HG03159 (cell line): Measurements from ENCODE around the gene OSBP2.
"Not testable (repeated sequence)": the region's sequence is repeated elsewhere in the genome, so short reads cannot be mapped to it uniquely, and the experiment has no call there.

Experiments used
- ATAC-seq: cut with Tn5 transposase; IDR thresholded peaks from one replicate; pipeline ENCODE4 v1.9.1; 2021; ENCODE audit warnings: mild to moderate bottlenecking, moderate library complexity; ENCODE audit not compliant: unreplicated experiment

OSBP2 gene

DNA sequence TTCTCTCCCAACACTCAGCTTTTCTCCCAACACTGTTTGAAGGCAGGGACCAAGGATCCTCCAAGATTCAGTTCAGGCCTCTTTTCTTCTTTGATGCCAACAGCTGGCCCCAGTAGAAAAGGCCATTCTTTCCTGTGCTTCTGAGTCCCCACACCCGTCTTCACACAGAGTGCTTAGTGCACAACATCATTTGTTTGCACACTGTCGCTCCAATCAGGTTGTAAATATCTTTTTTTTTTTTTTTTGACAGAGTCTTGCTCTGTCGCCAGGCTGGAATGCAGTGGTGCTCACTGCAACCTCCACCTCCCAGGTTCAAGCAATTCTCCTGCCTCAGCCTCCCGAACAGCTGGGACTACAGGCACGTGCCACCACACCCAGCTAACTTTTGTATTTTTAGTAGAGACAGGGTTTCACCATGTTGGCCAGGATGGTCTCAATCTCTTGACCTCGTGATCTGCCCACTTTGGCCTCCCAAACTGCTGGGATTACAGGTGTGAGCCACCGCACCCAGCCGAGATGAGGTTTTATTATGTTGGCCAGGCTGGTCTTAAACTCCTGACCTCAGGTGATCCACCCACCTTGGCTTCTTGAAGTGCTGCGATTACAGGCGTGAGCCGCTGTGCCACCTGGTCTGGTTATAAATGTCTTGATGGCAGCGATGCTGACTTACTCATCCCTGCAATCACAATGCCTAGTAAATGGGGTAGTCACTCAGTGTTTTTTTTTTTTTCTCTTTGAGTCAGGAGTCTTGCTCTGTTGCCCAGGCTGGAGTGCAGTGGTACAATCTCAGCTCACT is 14.6 kb upstream of the OSBP2 start:
- ATAC-seq = not testable (repeated sequence)

GRCh38 chr22:30680991-30681770 is 13.5 kb upstream of the OSBP2 start:
- ATAC-seq = no peak

DNA sequence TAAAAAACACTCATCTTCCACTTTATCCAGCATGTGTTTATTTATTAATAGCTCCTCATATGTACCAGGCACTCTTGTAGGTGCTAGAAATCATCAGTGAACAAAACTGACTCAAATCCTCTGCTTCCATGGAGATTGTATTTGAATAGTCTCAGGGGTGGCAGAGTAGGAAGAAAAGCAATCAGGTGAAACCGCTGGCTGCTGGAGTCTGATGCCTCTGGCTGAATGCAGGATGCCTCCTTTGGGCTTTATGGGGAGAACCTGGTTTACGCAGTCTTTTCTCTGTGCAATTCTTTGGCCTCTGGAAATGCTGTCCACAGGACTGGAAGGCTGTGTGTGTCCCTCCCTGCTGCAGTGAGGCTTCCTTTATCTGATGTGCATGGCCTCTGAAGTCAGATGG is 12.8 kb upstream of the OSBP2 start:
- ATAC-seq = no peak

DNA sequence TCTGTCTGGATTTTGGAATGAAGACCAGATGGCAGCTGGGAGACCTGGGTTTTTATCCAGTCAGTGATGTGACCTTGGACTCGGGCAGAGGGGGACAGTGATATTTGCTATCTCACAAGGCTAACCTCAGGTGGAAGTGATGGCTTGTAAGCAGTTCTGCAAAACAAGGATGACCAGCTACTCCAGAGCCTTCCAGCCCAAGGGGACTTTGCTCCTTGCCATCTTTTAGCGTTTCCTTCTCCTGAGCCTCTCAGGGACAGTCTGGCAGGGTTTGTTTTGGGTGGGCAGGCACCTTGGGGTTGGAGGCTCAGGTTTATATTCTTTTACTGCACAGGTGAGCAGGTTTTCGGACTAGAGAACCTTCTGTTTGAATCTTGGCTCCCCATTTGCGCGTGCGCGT is 9.5 kb upstream of the OSBP2 start:
- ATAC-seq = no peak

DNA sequence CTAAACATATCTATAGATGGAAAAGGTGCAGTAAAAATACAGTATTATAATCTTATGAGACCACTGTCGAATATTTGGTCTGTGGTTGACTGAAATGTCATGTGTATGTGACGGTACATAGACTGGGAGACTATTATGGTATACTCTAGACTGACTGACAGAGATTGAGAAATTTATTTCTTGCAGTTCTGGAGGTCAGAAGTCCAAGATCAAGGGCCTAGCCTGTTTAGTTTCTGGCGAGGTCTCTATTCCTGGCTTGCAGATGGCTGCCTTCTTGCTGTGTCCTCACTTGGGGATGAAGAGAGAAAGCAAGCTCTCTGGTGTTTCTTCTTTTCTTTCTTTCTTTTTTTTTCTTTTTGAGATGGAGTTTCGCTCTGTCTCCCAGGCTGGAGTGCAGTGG is 7.3 kb upstream of the OSBP2 start:
- ATAC-seq = no peak

GRCh38 chr22:30689622-30690021 is 5.1 kb upstream of the OSBP2 start:
- ATAC-seq = no peak

DNA sequence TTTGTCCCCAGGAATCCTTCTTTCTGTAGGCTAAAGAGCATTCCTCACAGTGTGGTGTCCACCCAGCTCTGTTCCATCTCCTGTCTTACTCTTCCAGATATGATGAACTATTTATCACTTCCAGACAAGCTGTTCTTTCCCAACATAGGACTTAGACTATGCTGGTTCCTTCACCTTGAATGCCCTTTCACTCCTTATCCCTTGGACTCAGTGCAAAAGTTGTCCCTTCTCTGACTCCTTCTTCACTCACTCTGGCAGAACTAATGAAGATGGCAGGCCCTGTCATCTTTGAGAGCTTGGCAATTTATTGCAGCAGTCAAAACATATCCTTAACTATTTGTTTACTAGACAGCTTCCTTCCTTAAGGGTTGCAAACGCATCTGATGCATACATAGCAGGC is 3.5 kb upstream of the OSBP2 start:
- ATAC-seq = no peak

- no peak for ATAC-seq
Observed at GRCh38 chr22:30694171-30694639, 469 bp upstream of the OSBP2 start.

DNA sequence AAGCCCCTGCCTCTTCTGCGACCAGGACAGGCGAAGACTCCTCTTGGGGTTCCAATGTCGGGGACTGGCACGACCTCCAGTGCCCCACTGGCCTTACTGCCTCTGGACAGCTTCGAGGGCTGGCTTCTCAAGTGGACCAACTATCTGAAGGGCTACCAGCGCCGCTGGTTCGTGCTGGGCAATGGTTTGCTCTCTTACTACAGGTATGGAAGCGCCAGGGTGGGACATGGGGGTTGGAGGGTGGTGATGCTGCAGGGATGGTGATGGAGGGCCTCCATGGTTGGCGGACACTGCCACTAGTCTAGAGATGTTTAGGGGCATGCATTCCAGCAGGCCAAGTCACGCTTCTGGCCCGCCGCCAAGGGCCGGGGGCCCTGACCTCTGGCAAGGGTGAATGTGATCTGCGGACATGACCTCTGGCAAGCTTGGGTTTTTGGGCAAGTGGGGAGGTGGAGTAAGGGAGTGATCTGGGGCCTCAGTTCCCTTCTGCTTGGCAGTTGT is 727 bp downstream of the OSBP2 start:
- no peak for ATAC-seq

DNA sequence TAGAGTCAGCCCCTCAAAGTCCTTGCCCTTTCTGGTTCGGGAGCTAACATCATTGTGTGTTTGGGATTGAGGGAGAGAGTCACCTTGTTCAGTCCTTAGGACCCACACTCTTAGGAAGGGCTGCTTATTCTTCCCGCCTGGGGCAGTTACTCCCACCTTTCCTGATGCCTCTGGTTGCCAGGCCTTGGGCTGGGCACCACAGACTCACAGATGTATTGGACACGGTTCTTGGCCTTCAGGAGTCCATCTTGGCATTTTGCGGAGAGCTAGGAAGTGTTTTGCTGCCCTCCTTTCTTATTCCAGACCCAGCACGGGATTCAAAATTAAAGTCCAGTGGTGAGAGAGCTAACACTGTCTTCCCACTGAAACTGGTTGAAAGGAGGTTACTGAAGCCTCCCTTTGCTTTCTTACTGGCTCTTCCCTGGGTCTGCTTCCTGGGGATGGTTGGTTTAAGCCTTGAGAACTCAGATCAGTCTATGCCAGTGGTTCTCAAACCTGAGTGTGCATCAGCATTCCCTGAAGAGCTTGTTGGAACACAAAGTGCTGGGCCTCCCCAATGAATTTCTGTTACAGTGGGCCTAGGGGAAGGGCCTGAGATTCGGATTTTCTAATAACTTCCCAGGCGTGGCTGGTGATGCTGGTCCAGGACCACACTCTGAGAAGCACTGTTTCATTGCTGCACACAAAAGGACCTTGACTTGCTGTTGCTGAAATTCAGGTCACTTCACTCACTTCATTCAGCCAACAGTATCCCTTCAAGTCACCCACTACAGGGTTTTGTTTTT is 1.4 kb downstream of the OSBP2 start:
- no peak for ATAC-seq

- ATAC-seq = no peak
Observed at GRCh38 chr22:30697975-30698374, 3.3 kb downstream of the OSBP2 start.

GRCh38 chr22:30701872-30702271 is 7.2 kb downstream of the OSBP2 start:
- ATAC-seq = no peak

- ATAC-seq = no peak
Observed at GRCh38 chr22:30702856-30703255, 8.2 kb downstream of the OSBP2 start.

- no peak for ATAC-seq
Observed at GRCh38 chr22:30704978-30705377, 10.3 kb downstream of the OSBP2 start.

GRCh38 chr22:30705710-30706651 is 11.3 kb downstream of the OSBP2 start:
- ATAC-seq = peak; percentile 46

GRCh38 chr22:30709980-30710379 is 15.3 kb downstream of the OSBP2 start:
- ATAC-seq = not testable (repeated sequence)

DNA sequence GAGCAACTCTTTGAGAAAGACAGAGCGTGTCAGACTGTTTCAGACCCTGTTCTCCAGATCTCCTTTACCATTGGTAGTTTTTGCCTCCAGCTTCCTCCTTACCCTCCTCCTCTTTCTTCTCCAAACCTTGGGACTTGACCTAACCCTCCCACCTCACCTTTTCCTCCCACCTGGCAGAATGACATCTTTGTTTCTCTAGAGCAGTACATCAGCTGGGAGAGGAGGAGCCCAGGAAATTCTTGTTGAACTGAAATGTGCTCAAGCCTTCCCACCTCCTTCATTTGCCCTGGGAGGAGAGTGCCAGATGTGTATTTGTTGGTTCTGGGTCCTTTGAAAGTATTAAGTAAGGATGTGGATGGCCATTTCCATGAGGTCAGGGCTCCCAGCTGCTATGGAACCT is 17.4 kb downstream of the OSBP2 start:
- ATAC-seq = no peak

DNA sequence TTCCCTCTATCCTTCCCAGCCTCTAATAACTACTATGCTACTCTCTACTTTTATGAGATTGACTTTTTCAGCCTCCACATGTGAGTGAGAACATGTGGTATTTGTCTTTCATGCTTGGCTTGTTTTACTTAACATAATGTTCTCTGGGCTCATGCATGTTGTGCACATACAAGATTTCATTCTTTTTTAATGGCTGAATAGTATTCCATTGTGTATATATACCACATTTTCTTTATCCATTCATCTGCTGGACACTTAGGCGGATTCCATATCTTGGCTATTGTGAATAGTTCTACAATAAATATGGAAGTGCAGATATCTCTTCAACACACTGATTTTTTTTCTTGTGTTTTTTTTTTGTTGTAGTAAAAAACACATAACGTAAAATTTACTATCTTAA is 19.4 kb downstream of the OSBP2 start:
- no peak for ATAC-seq

DNA sequence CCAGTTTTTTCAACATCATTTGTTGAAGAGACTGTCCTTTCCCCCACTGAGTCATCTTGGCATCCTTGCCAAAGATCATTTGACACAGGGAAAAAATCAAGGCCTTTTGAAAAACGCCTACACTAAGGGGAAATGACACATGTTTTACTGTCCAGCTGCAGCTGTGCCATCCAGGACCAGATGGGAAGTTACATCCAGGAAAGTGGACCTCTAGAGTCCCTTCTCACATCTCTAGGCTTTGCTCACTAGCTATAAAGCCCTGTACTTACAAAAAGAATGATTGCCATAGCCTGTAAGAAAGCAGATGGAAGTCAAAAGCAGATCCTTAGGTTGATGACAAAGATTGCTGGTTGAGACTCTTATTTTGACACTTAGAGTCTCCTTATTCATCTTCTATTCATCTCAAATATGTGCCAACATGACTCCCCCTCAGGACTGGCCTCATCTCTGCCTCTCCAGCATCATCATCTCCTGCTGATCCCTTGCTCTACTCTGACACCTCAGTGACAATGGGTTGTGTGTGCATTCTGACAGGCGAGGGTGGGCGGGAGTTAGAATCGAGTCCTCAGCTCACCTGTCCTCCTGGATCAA is 22.8 kb downstream of the OSBP2 start:
- ATAC-seq = no peak

DNA sequence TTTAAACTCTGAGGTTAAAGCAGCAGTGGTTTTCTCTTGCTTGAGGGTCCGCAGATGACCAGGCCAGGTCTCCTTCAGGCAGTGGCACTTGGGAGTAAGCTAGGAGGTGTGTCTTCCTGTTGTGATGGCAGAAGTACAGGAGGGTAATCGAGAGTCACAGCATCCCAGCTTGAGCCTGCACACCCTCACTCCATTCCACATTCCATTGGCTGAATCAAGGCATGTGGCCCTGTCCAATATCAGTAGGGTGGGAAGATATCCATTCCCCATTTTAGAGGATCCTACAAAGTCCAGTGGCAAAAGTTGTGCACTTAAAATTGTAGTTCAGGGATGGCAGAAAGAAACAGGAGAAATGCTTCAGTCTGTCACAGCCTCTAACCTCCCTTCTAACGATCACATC is 23.3 kb downstream of the OSBP2 start:
- no peak for ATAC-seq
